DOHH2 (cell line): Measurements from ENCODE around the gene PSTK.

Source experiments
- H3F3A ChIP-seq: fragments of 200-600 bp; sonication (generic), shearing (Covaris generic); 2 replicates; pipeline ENCODE4 v1.6.0; 2016; ENCODE audit warnings: antibody characterized with exemption, mild to moderate bottlenecking; ENCODE audit not compliant: control insufficient read depth, insufficient read depth
- H3K27ac ChIP-seq: fragments of 200-600 bp; sonication (generic); 2 replicates; pipeline ENCODE4 v1.5.1; 2014; ENCODE audit warnings: low read depth, mild to moderate bottlenecking, low read length, moderate library complexity
- H3K27me3 ChIP-seq: fragments of 200-600 bp; sonication (generic); 2 replicates; pipeline ENCODE4 v1.6.1; 2014; ENCODE audit warnings: mild to moderate bottlenecking, low read length, mixed read lengths; ENCODE audit not compliant: control insufficient read depth
- H3K36me3 ChIP-seq: fragments of 200-600 bp; sonication (generic); 2 replicates; pipeline ENCODE4 v1.6.1; 2014; ENCODE audit warnings: mild to moderate bottlenecking, low read length, moderate library complexity, mixed read lengths; ENCODE audit not compliant: control insufficient read depth
- H3K4me1 ChIP-seq: fragments of 200-600 bp; sonication (generic); 2 replicates; pipeline ENCODE4 v1.6.1; 2014; ENCODE audit warnings: mild to moderate bottlenecking, low read length, mixed read lengths; ENCODE audit not compliant: control insufficient read depth
- H3K4me2 ChIP-seq: fragments of 200-600 bp; sonication (generic); 2 replicates; pipeline ENCODE4 v1.6.0; 2014; ENCODE audit warnings: mild to moderate bottlenecking, low read length, moderate library complexity
- H3K4me3 ChIP-seq: fragments of 200-600 bp; sonication (generic); 2 replicates; pipeline ENCODE4 v1.5.1; 2014; ENCODE audit warnings: mild to moderate bottlenecking, low read length, mixed read lengths
- H3K79me2 ChIP-seq: fragments of 200-600 bp; sonication (generic); 2 replicates; pipeline ENCODE4 v1.6.1; 2014; ENCODE audit warnings: mild to moderate bottlenecking, low read length, mixed read lengths; ENCODE audit not compliant: control insufficient read depth
- H3K9me2 ChIP-seq: fragments of 200-600 bp; sonication (generic); replicated peaks from 2 replicates; pipeline ENCODE4 v1.6.1; 2014; ENCODE audit warnings: mild to moderate bottlenecking, low read length, mixed read lengths; ENCODE audit not compliant: control insufficient read depth
- H3K9me3 ChIP-seq: fragments of 200-600 bp; sonication (generic); 2 replicates; pipeline ENCODE4 v1.6.1; 2014; ENCODE audit warnings: antibody characterized with exemption, low read length, mixed read lengths; ENCODE audit not compliant: control insufficient read depth, insufficient read depth
- H4K20me1 ChIP-seq: fragments of 200-600 bp; sonication (generic); 2 replicates; pipeline ENCODE4 v1.6.0; 2014; ENCODE audit warnings: low read depth, mild to moderate bottlenecking, antibody characterized with exemption, low read length, moderate library complexity; ENCODE audit not compliant: control insufficient read depth, insufficient read depth
- EZH2phosphoT487 ChIP-seq: fragments of 200-600 bp; sonication (generic); IDR thresholded peaks from 2 replicates; pipeline ENCODE4 v1.6.1; 2017; ENCODE audit warnings: borderline replicate concordance, mild to moderate bottlenecking, antibody characterized with exemption, low read length, moderate library complexity, mixed read lengths
- TF ChIP-seq, protein P1 (sequence below): fragments of 200-600 bp; sonication (generic); IDR thresholded peaks from one replicate; pipeline ENCODE4 v1.5.1; 2014; ENCODE audit warnings: antibody characterized with exemption, mild to moderate bottlenecking, low read depth, low read length; ENCODE audit not compliant: poor library complexity, severe bottlenecking

The PSTK gene

DNA sequence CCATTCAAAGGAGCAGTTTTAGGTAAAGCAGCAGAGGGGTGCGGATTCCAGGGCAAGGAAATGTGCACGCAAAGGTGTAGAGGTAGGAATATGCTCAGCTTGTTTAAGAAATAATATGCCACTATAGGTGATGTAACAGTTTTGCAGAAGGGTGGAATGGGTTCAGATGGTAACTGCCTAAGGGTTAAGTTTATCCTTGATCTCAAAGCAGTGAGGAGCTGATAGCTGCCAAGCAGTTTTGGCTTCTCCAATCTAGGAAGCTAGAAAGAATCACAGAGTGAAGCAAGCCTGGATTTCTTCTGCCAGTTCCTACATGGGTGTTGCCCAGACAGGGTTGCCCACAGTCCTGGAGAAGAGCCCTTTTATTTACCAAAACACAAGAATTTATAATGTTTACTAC, 34.6 kb downstream of the PSTK start:
- Histone ChIP-seq H3K9me2 (no peaks in the 10 kb centered on the region), H3K79me2 (no peaks in the 10 kb centered on the region), H3K27ac (no peak overlapping the region), H3K4me1 (peaks cover 2% of the 10 kb centered on the region), H3K9me3 (no peaks in the 10 kb centered on the region), H3K4me3 (no peak overlapping the region), H3K36me3 (no peaks in the 10 kb centered on the region), H3F3A (no peaks in the 10 kb centered on the region), H3K27me3 (no peaks in the 10 kb centered on the region), H4K20me1 (no peaks in the 10 kb centered on the region), H3K4me2 (no peak overlapping the region)
- TF ChIP-seq, protein P1, sequence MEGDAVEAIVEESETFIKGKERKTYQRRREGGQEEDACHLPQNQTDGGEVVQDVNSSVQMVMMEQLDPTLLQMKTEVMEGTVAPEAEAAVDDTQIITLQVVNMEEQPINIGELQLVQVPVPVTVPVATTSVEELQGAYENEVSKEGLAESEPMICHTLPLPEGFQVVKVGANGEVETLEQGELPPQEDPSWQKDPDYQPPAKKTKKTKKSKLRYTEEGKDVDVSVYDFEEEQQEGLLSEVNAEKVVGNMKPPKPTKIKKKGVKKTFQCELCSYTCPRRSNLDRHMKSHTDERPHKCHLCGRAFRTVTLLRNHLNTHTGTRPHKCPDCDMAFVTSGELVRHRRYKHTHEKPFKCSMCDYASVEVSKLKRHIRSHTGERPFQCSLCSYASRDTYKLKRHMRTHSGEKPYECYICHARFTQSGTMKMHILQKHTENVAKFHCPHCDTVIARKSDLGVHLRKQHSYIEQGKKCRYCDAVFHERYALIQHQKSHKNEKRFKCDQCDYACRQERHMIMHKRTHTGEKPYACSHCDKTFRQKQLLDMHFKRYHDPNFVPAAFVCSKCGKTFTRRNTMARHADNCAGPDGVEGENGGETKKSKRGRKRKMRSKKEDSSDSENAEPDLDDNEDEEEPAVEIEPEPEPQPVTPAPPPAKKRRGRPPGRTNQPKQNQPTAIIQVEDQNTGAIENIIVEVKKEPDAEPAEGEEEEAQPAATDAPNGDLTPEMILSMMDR, result no peak
- no peak for TF ChIP-seq EZH2phosphoT487

DNA sequence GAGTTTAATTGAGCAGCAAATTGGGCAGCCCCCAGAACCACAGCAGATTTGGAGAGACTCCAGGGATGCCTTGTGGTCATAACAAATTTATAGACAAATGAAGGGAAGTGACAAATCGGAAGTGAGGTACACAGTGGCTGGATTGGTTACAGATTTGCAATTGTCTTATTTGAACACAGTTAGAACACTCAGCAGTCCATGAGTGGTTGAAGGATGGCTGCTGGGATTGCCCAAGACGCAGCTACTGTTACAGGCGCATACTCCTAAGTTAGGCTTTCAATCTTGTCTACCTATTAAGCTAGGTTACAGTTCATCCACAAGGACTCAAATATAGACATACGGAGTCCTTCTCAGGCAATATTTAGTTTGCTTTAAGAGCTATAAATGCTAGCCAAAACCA, 36.0 kb downstream of the PSTK start:
- no peaks in the 10 kb centered on the region for H3F3A ChIP-seq
- H3K4me1 ChIP-seq, result no peaks in the 10 kb centered on the region
- no peaks in the 10 kb centered on the region for H3K9me2 ChIP-seq
- H3K27me3 ChIP-seq, result no peaks in the 10 kb centered on the region
- no peaks in the 10 kb centered on the region for H3K9me3 ChIP-seq
- no peaks in the 10 kb centered on the region for H3K36me3 ChIP-seq
- no peak overlapping the region for H3K4me2 ChIP-seq
- no peak for TF ChIP-seq EZH2phosphoT487
- TF ChIP-seq, protein P1, result no peak
- H3K4me3 ChIP-seq, result no peak overlapping the region
- H3K79me2 ChIP-seq, result no peaks in the 10 kb centered on the region
- H3K27ac ChIP-seq, result no peak overlapping the region
- H4K20me1 ChIP-seq, result no peaks in the 10 kb centered on the region

DNA sequence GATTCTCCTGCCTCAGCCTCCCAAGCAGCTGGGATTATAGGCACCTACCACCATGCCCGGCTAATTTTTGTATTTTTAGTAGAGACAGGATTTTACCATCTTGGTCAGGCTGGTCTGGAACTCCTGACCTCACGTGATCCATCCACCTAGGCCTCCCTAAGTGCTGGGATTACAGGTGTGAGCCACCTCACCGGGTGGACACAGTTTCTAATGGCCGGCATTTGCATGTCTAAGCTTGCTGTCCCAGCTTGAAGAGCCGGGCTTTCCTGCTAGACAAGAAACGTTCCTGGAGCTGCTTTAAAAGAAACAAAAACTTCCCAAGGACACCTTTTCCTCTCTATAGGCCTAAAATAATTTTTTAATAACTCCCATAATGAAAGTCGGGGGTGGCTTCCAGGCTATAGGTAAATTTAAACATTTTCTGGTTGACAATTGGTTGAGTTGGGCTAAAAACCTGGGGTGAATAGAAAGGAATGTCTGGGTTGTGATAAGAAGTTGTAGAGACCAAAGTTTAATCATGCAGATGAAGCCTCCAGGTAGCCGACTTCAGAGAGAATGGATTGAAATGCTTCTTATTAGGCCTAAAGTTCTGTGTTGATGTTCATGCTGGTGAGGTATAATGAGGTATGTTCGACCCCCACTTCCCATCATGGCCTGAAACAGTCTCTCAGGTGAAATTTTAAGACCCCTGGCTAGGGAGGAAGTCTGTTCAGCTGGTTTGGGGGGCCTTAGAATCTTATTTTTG, 37.4 kb downstream of the PSTK start:
- H3F3A ChIP-seq, result no peaks in the 10 kb centered on the region
- H3K4me1 ChIP-seq, result peaks cover 4% of the 10 kb centered on the region; the same call in 1 of the 2 replicates
- no peaks in the 10 kb centered on the region for H4K20me1 ChIP-seq
- no peak for TF ChIP-seq EZH2phosphoT487
- H3K9me2 ChIP-seq, result no peaks in the 10 kb centered on the region
- no peaks in the 10 kb centered on the region for H3K27me3 ChIP-seq
- no peak overlapping the region for H3K4me2 ChIP-seq
- no peak overlapping the region for H3K4me3 ChIP-seq
- H3K79me2 ChIP-seq, result no peaks in the 10 kb centered on the region
- H3K27ac ChIP-seq, result no peak overlapping the region
- no peaks in the 10 kb centered on the region for H3K36me3 ChIP-seq
- H3K9me3 ChIP-seq, result no peaks in the 10 kb centered on the region

DNA sequence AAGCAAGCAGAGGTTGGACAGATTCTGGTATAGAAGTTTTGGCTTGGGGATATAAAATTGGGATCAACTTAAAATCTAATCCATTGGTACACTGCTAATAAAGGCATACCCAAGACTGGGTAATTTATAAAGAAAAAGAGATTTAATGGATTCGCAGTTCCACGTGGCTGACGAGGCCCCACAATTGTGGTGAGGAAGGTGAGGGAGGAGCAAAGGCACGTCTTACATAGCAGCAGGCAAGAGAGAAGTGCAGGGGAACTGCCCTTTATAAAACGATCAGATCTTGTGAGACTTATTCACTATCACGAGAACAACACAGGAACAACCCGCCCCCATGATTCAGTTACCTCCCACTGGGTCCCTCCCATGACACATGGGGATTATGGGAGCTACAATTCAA, 38.3 kb downstream of the PSTK start:
- TF ChIP-seq, protein P1, result no peak
- TF ChIP-seq EZH2phosphoT487, result no peak
- Histone ChIP-seq H3K4me2 (no peak overlapping the region), H3K27me3 (no peaks in the 10 kb centered on the region), H3K4me1 (peaks cover 4% of the 10 kb centered on the region; the same call in 1 of the 2 replicates), H3K4me3 (no peak overlapping the region), H3K27ac (no peak overlapping the region), H3K79me2 (no peaks in the 10 kb centered on the region), H3K9me2 (no peaks in the 10 kb centered on the region), H4K20me1 (no peaks in the 10 kb centered on the region), H3K9me3 (no peaks in the 10 kb centered on the region), H3K36me3 (no peaks in the 10 kb centered on the region), H3F3A (no peaks in the 10 kb centered on the region)
